Measurements from ENCODE around the gene SDK1. TPM values are rescaled to one million over a fixed set of nuclear protein-coding genes. Genes with fewer than 3 reads are reported as not detected.

The SDK1 gene
- total RNA-seq, 1 donor from 2014 or later: 5.4 TPM

DNA sequence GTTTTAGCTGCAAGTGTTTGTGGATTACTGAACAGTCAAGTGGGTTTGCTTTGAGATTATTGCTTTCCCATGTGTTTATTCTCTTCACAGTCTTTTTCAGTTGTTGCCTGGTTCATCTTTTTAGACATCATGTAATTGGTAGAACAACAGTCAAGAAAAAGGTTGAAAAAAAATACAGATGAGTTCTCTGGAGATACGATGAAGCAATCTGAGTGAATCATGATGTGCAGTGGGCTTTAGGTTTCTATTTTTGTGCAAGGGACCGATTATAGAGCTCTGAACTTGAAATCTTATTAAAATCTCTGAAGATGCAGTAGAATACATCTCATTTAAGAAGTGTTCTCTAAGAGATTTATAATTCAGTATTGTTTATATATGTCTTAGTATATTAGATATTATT is 145.7 kb downstream of the SDK1 start:
- no peak overlapping the region for H3K27ac Mint-ChIP-seq (ENCODE audit: unreplicated experiment)
- TF ChIP-seq CTCF (IDR thresholded peaks at IDR 0.05): no peak
- peaks cover 18% of the 10 kb centered on the region for H3K9me3 Mint-ChIP-seq (ENCODE audit: unreplicated experiment)
- H3K4me1 Mint-ChIP-seq (ENCODE audit: unreplicated experiment): peaks cover 11% of the 10 kb centered on the region
- no peak for DNase-seq (ENCODE audit: extremely low spot score, unreplicated experiment)
- no peak overlapping the region for H3K4me3 Mint-ChIP-seq (ENCODE audit: unreplicated experiment)
- H3K36me3 Mint-ChIP-seq (ENCODE audit: unreplicated experiment): peaks cover 8% of the 10 kb centered on the region
- H3K27me3 Mint-ChIP-seq (ENCODE audit: unreplicated experiment): no peaks in the 10 kb centered on the region

DNA sequence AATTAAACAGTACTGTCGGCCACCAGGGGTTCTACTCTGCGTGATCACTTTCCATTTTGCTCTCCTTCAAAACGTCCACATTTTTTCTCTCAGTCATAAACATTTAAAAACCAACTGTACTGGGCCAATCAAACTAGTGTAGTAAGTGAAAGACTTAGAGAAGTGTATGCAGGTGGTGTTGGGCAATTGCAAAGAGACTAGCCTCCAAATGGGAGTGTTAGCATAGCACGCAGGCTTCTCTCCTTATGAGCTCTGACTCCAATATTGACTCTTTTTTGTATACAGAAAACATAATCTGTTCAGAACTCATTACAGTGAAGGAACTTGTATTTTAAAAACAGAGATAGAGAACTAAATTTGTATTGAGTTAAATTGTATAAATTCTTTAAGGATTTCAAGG is 150.6 kb downstream of the SDK1 start:
- Mint-ChIP-seq H3K27me3 (ENCODE audit: unreplicated experiment) (no peaks in the 10 kb centered on the region), H3K36me3 (ENCODE audit: unreplicated experiment) (no peaks in the 10 kb centered on the region), H3K4me1 (ENCODE audit: unreplicated experiment) (peaks cover 26% of the 10 kb centered on the region), H3K4me3 (ENCODE audit: unreplicated experiment) (no peak overlapping the region), H3K27ac (ENCODE audit: unreplicated experiment) (no peak overlapping the region), H3K9me3 (ENCODE audit: unreplicated experiment) (peaks cover 3% of the 10 kb centered on the region)
- no peak for DNase-seq (ENCODE audit: extremely low spot score, unreplicated experiment)
- no peak for TF ChIP-seq CTCF (IDR thresholded peaks at IDR 0.05)

DNA sequence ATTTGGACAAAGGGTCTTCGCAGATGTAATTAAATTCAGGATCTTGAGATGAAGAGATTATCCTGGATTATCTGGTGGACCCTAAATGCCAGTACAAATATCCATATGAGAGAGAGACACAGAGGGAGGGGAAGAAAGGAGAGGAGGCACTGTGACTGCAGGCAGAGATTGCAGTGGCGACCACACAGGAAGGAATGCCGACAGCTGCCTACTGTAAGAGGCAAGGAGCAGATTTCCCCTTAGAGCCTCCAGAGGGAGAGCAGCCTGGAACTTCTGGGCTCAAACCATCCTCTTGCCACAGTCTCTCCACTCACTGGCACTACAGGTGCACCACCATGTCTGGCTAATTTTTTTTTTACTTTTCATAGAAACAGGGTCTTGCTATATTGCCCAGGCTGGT is 152.3 kb downstream of the SDK1 start:
- no peak for TF ChIP-seq CTCF (IDR thresholded peaks at IDR 0.05)
- peaks cover 18% of the 10 kb centered on the region for H3K9me3 Mint-ChIP-seq (ENCODE audit: unreplicated experiment)
- H3K4me1 Mint-ChIP-seq (ENCODE audit: unreplicated experiment): peaks cover 23% of the 10 kb centered on the region
- no peak overlapping the region for H3K27ac Mint-ChIP-seq (ENCODE audit: unreplicated experiment)
- no peaks in the 10 kb centered on the region for H3K27me3 Mint-ChIP-seq (ENCODE audit: unreplicated experiment)
- no peak overlapping the region for H3K4me3 Mint-ChIP-seq (ENCODE audit: unreplicated experiment)
- no peak for DNase-seq (ENCODE audit: extremely low spot score, unreplicated experiment)
- peaks cover 2% of the 10 kb centered on the region for H3K36me3 Mint-ChIP-seq (ENCODE audit: unreplicated experiment)

GRCh38 chr7:3455806-3456595 is 154.9 kb downstream of the SDK1 start:
- H3K27ac Mint-ChIP-seq (ENCODE audit: unreplicated experiment): peak overlapping the region; percentile 72
- no peak for DNase-seq (ENCODE audit: extremely low spot score, unreplicated experiment)
- peaks cover 25% of the 10 kb centered on the region for H3K9me3 Mint-ChIP-seq (ENCODE audit: unreplicated experiment)
- no peaks in the 10 kb centered on the region for H3K27me3 Mint-ChIP-seq (ENCODE audit: unreplicated experiment)
- H3K4me1 Mint-ChIP-seq (ENCODE audit: unreplicated experiment): peaks cover 15% of the 10 kb centered on the region
- H3K4me3 Mint-ChIP-seq (ENCODE audit: unreplicated experiment): no peak overlapping the region
- TF ChIP-seq CTCF (IDR thresholded peaks at IDR 0.05): no peak
- peaks cover 2% of the 10 kb centered on the region for H3K36me3 Mint-ChIP-seq (ENCODE audit: unreplicated experiment)

DNA sequence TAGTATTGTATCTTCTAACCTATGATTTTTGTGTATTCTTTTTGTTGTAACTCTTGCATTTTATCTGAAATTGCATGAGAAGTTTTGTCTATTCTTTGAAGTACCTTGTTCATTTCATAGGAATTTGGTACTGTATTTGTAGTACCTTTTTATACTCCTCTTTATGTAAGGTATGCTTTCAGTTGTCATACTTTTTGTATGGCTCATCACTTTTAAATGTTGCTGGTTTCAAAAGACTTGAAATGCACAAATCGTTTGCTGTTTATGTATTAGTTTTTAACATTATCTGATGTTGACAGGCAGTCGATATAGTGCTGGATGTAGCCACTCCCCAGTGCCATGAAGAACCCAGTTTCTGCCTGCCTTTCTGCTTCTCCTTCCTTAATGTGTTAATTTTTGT is 158.1 kb downstream of the SDK1 start:
- Mint-ChIP-seq H3K27ac (ENCODE audit: unreplicated experiment) (no peak overlapping the region), H3K36me3 (ENCODE audit: unreplicated experiment) (peaks cover 4% of the 10 kb centered on the region), H3K9me3 (ENCODE audit: unreplicated experiment) (peaks cover 25% of the 10 kb centered on the region), H3K27me3 (ENCODE audit: unreplicated experiment) (no peaks in the 10 kb centered on the region), H3K4me3 (ENCODE audit: unreplicated experiment) (no peak overlapping the region), H3K4me1 (ENCODE audit: unreplicated experiment) (peaks cover 15% of the 10 kb centered on the region)
- no peak for DNase-seq (ENCODE audit: extremely low spot score, unreplicated experiment)
- no peak for TF ChIP-seq CTCF (IDR thresholded peaks at IDR 0.05)

Data from osteocyte (in vitro differentiated cells).